ENCODE data around the gene CRACDL. TPM values are rescaled to one million over a fixed set of nuclear protein-coding genes. Genes with fewer than 3 reads are reported as not detected.
"Not testable (repeated sequence)": the region's sequence is repeated elsewhere in the genome, so short reads cannot be mapped to it uniquely, and the experiment has no call there.

CRACDL gene
- total RNA-seq, 6 experiments from 2014 or later, result not detected

DNA sequence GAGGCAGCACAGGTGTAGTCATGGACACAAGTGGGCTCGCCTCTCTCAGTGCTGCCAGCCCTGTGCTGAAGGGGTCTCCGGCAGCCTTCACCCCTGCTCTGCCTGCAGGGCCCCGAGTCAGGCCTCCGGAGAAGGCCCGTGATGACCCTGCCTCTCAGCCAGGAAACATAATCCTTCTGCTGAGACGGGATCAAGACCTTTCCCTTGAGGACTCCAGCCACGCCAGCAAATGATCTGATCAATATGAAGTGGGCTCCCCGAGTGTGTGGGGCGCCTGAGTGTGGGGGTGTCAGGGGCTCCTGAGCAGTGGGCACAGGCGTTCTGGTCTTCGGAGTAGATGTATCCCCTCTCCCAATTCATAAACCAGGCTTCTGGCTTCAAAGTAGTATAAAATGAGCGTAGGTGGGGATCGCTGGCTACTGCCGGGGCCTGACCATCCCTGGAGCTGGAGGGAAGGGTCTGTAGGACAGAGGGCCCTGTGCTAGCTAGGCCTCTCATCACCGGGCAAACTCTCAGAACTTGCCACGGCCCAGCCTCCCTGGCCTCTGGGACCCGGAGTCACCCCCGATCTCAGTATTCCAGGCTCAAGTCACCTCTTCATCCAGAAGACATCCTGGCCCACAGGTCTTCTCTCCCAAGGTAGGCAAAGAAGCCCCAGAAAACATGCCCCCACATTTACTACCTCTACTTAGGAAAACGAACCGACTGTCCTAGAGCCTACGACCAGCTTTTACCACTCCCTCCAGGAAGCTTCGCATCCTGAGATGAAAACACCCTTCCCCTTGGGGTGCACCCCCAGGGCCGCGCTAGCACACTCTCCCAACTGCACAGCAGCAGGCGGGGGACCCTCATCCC, 33.6 kb downstream of the CRACDL start:
- Mint-ChIP-seq H3K4me1 (ENCODE audit: low read depth) (no peaks in the 10 kb centered on the region), H3K27me3 (ENCODE audit: insufficient read depth) (peaks cover 24% of the 10 kb centered on the region), H3K27ac (no peak overlapping the region), H3K9me3 (no peaks in the 10 kb centered on the region), H3K4me3 (no peak overlapping the region), H3K36me3 (ENCODE audit: low read depth) (no peaks in the 10 kb centered on the region)
- no peak for DNase-seq
- TF ChIP-seq, protein P1, sequence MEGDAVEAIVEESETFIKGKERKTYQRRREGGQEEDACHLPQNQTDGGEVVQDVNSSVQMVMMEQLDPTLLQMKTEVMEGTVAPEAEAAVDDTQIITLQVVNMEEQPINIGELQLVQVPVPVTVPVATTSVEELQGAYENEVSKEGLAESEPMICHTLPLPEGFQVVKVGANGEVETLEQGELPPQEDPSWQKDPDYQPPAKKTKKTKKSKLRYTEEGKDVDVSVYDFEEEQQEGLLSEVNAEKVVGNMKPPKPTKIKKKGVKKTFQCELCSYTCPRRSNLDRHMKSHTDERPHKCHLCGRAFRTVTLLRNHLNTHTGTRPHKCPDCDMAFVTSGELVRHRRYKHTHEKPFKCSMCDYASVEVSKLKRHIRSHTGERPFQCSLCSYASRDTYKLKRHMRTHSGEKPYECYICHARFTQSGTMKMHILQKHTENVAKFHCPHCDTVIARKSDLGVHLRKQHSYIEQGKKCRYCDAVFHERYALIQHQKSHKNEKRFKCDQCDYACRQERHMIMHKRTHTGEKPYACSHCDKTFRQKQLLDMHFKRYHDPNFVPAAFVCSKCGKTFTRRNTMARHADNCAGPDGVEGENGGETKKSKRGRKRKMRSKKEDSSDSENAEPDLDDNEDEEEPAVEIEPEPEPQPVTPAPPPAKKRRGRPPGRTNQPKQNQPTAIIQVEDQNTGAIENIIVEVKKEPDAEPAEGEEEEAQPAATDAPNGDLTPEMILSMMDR (IDR thresholded peaks at IDR 0.05), result no peak

DNA sequence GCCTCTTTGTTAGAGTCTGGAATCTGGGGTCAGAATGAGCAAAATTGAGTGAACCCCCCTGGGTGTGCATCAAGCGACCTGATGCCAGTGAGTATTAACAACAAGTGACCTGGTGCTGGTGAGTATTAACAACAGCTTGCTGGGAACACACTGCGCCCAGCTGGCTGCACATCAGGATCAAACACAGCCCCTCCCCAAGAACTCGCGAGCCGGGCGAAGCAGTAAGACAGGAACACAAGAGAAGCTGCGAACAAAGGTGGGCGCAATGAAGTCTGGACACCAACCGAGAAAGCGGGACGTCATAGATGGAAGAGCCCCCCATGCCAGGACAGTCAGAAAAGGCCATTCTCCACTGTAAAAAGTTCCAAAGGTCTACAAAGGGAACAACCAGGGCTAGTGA, 34.3 kb downstream of the CRACDL start:
- TF ChIP-seq, protein P1 (IDR thresholded peaks at IDR 0.05), result no peak

DNA sequence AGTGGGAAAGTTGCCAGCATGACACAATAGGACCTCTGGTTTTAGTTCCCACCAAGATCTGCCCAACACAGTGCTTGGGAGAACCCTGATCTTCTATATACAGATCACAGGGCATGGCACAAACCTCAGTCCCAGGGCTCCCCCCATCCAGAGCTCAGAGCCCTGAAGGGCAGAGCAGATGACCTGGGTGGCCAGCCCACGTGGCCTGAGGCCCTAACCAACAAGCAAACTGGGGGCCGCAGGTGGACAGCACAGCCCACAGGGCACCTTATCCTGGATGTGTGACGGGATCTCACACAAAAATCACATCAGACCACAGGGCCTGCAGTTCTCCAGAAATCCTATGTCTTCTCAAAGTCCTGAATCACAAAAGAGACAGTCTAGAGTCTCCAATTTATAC, 34.7 kb downstream of the CRACDL start:
- H3K4me3 Mint-ChIP-seq, result no peak overlapping the region
- H3K9me3 Mint-ChIP-seq, result no peaks in the 10 kb centered on the region
- no peaks in the 10 kb centered on the region for H3K36me3 Mint-ChIP-seq (ENCODE audit: low read depth)
- H3K27ac Mint-ChIP-seq, result no peak overlapping the region
- peaks cover 28% of the 10 kb centered on the region for H3K27me3 Mint-ChIP-seq (ENCODE audit: insufficient read depth)
- DNase-seq, result no peak
- H3K4me1 Mint-ChIP-seq (ENCODE audit: low read depth), result no peaks in the 10 kb centered on the region
- TF ChIP-seq, protein P1 (IDR thresholded peaks at IDR 0.05), result no peak

More for the DNA sequence above, 34.3 kb downstream of the CRACDL start:
- Mint-ChIP-seq H3K9me3 (no peaks in the 10 kb centered on the region), H3K27me3 (ENCODE audit: insufficient read depth) (peaks cover 26% of the 10 kb centered on the region), H3K36me3 (ENCODE audit: low read depth) (no peaks in the 10 kb centered on the region), H3K4me3 (no peak overlapping the region), H3K27ac (no peak overlapping the region), H3K4me1 (ENCODE audit: low read depth) (no peaks in the 10 kb centered on the region)
- DNase-seq, result no peak

DNA sequence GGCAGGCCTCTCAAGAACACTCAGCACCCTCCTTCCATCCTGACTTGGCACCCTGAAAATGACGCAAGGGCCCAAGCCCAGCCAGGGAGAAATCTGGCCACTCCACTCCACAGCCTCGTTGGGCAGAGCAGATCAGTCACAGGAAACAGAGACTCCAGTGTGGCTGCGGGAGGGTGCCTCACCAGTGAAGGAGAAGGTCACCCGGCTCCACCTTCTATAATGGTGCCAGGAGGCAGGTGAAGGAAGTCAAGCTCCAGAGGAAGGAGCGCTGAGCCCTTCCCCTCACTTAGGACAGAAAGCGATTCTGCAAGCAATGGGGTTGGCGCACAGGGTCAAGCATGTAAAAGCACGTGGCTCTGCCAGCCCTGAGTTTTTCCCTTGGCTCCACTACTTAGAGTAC, 35.3 kb downstream of the CRACDL start:
- Mint-ChIP-seq H3K27me3 (ENCODE audit: insufficient read depth) (peaks cover 32% of the 10 kb centered on the region), H3K4me1 (ENCODE audit: low read depth) (no peaks in the 10 kb centered on the region), H3K4me3 (no peak overlapping the region), H3K27ac (no peak overlapping the region), H3K36me3 (ENCODE audit: low read depth) (no peaks in the 10 kb centered on the region), H3K9me3 (no peaks in the 10 kb centered on the region)
- no peak for DNase-seq
- TF ChIP-seq, protein P1 (IDR thresholded peaks at IDR 0.05), result no peak

DNA sequence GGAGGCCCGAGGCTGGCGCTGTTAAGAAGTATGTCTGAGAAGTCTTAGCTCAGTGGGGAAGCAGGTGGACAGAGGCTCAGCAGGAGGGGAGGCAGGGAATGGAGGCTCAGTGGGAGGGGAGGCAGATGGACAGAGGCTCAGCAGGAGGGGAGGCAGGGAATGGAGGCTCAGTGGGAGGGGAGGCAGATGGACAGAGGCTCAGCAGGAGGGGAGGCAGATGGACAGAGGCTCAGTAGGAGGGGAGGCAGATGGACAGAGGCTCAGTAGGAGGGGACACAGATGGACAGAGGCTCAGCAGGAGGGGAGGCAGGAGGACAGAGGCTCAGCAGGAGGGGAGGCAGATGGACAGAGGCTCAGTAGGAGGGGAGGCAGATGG, 36.3 kb downstream of the CRACDL start:
- not testable (repeated sequence) for H3K36me3 Mint-ChIP-seq (ENCODE audit: low read depth); DNase-seq; H3K4me3 Mint-ChIP-seq; H3K9me3 Mint-ChIP-seq; H3K4me1 Mint-ChIP-seq (ENCODE audit: low read depth); H3K27ac Mint-ChIP-seq
- peaks cover 34% of the 10 kb centered on the region for H3K27me3 Mint-ChIP-seq (ENCODE audit: insufficient read depth)

DNA sequence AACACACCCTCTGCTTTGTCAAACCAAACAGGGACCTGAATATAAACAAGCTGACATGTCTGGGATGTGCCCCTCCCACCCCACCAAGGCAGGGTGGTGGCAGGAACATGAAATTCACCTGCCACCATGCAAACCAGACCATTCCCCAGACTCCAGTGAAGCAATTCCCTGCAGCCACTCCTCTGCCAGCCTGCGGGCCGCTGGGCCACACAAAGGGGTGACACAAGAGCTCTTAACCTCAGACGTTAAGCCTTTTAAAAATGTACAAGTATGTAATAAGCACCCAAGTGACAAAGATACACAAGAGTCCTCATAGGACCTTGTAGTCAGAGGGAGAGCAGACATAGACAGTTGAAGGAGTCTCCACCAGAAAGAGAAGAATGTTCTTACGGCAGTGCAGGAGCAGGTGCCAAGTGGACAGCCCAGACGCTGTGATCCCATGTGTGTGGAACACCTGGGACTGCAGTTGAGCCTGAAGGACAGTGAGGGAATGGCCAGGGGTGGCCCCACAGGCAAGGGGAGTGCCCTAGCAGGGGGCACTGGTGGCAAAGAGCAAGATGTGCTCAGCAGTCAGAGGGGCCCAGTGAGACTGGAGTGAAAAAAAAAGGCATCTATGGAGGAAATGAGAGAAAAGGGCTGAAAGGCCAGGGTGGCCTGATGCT, 36.9 kb downstream of the CRACDL start:
- Mint-ChIP-seq H3K27ac (no peak overlapping the region), H3K9me3 (no peaks in the 10 kb centered on the region), H3K4me3 (no peak overlapping the region), H3K27me3 (ENCODE audit: insufficient read depth) (peaks cover 36% of the 10 kb centered on the region), H3K4me1 (ENCODE audit: low read depth) (no peaks in the 10 kb centered on the region), H3K36me3 (ENCODE audit: low read depth) (no peaks in the 10 kb centered on the region)
- TF ChIP-seq, protein P1 (IDR thresholded peaks at IDR 0.05), result no peak
- DNase-seq, result no peak
